Choroid plexus epithelial cell (primary cell): ENCODE results near the gene SLC17A6.

ENCODE experiments used
- DNase-seq: peaks from one replicate; pipeline ENCODE4 v3.0.0-alpha.2; 2010; ENCODE audit warnings: low read depth
- H3K4me3 ChIP-seq: 2 replicates; pipeline ENCODE4 v1.5.1; 2011; ENCODE audit warnings: low read depth, mild to moderate bottlenecking, control low read depth, low read length, moderate library complexity
- TF ChIP-seq, protein P1 (sequence below): conservative IDR thresholded peaks from 2 replicates; pipeline ENCODE4 v1.5.1; 2011; ENCODE audit warnings: low read depth, mild to moderate bottlenecking, control low read depth, inconsistent platforms, low read length, moderate library complexity

The SLC17A6 gene

DNA sequence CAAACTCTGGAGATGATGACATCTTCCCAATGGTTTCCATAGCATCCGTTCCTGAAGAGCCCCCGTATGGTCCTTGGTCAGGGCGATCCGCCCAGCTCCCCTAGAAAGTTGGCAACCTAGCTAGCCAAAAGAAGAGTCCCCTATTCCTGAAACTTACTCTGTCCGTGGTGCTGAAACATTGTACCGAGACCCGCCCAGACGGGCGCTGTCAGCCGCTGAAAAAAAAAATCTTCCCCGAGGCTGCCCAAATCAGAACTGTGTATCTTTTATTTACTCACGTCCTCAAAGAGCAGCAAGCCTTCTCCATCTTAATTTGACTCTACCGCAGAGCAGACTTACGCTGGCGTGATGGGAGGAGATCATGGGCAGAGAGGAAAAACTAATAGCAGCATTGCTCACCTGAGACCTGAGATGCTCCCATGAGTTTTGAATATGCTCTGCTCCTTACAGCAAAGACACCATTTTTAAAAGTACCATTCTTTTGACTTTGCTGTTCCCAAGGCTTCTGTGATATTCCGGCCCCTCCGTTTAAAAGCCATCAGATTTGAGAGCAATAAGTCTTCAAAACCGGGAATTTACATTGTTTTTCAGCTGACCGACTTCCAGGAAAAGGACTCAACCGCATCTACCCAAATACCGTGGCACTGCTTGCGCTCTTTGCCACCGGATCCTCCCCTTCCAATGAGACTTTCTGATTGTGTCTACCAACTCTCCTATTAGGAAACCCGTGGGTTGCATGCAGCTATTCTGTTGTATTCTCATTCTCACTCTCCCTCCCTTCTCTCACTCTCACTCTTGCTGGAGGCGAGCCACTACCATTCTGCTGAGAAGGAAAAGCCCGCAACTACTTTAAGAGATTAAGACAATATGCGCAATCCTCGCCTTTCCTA lies at the start of gene SLC17A6:
SLC17A6 (plus strand) TSS at position 786 of the 890 bp plus-strand sequence. CDS start 153 bp downstream, outside the sequence.
- H3K4me3 ChIP-seq = no peak within 1 kb of the TSS
- TF ChIP-seq, protein P1, sequence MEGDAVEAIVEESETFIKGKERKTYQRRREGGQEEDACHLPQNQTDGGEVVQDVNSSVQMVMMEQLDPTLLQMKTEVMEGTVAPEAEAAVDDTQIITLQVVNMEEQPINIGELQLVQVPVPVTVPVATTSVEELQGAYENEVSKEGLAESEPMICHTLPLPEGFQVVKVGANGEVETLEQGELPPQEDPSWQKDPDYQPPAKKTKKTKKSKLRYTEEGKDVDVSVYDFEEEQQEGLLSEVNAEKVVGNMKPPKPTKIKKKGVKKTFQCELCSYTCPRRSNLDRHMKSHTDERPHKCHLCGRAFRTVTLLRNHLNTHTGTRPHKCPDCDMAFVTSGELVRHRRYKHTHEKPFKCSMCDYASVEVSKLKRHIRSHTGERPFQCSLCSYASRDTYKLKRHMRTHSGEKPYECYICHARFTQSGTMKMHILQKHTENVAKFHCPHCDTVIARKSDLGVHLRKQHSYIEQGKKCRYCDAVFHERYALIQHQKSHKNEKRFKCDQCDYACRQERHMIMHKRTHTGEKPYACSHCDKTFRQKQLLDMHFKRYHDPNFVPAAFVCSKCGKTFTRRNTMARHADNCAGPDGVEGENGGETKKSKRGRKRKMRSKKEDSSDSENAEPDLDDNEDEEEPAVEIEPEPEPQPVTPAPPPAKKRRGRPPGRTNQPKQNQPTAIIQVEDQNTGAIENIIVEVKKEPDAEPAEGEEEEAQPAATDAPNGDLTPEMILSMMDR = no peak
- peak; percentile 42 for DNase-seq

- TF ChIP-seq, protein P1 = no peak
- no peak overlapping the region for H3K4me3 ChIP-seq
- no peak for DNase-seq
Observed at GRCh38 chr11:22302368-22302767, 35.8 kb upstream of the SLC17A6 start.

DNA sequence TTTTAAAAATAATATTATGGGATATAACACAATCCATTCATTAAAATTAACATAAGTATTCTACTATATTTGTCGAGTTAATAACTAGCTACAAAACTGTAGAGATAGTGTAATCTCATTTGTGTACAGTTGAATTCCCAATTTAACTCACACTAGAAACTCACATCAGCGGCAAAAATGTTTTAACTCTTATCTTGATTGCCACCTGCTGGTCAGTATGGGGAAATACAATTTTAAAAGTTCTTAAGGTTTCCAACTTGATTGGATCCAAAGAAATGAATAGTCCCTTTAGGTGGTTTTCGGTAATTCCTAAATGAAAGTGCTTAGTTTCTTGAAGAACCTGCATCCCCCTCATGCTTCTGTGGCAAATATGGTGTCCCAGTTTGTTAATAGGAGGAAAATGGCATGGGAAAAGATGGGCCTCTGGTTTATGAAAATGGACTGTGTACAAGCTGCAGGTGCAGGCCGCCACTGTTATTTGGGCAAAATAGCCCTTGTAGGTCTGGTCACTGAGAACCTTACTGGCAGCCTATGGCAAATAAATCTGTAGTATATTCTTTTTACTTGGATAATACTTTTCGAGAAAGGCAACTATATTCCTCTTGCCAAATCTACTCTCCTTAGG lies 33.7 kb upstream of the SLC17A6 start:
- peak; percentile 53 for DNase-seq
- TF ChIP-seq, protein P1 = peak; percentile 53
- H3K4me3 ChIP-seq = no peak overlapping the region

DNA sequence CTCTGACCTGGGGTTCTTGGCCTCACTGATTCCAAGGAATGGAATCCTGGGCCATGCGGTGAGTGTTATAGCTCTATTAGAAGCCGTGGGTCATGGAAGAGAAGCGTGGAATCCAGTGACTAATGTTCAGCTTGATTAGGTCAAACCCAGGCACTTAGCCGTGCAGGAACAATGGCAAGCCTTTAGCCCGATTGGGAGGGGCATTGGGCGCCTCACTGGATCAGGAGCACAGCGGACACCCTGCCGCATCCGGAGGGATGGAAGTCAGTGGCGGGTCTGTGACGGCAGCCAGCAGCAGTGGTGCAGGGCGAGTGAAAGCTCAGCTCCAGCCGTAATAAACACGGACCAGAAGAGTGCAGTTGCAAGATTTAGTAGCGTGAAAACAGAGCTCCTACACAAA lies 20.5 kb upstream of the SLC17A6 start:
- H3K4me3 ChIP-seq = no peak overlapping the region
- no peak for DNase-seq
- TF ChIP-seq, protein P1 = no peak

GRCh38 chr11:22331771-22332170 lies 6.4 kb upstream of the SLC17A6 start:
- H3K4me3 ChIP-seq = no peak overlapping the region
- DNase-seq = peak; percentile 1
- TF ChIP-seq, protein P1 = no peak

- TF ChIP-seq, protein P1 = no peak
- DNase-seq = no peak
- H3K4me3 ChIP-seq = no peak overlapping the region
Observed at GRCh38 chr11:22336587-22336986, 1.6 kb upstream of the SLC17A6 start.

DNA sequence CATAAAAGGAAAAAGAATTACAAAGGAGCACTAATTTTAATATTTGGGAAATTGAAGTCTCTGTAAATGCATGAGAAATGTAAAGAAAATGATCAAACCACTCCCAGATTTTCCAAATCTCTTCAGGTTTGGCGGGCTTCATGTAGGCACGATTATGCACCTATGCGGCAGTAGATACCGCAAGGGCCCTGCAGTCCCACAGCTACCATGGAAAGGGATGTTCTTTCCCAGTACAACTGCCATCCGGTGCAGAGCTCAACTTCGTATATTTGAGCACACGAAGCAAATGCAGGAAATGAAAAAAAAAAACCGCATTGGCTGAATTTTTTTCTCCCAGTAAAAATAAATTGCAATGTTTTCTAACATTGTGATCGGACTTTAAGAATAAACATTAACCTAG lies 1.4 kb downstream of the SLC17A6 start:
- DNase-seq = no peak
- TF ChIP-seq, protein P1 = no peak
- no peak overlapping the region for H3K4me3 ChIP-seq
